NCI-H2107 treated with DMSO at 0.1 percent for 48 hours (cell line): Measurements from ENCODE around the gene CYP26A1.
A peak's percentile ranks its signal among the peaks of the same experiment; 100 is the strongest.
"Not testable (repeated sequence)": the region's sequence is repeated elsewhere in the genome, so short reads cannot be mapped to it uniquely, and the experiment has no call there.

ENCODE experiments used
- DNase-seq: peaks from one replicate; lab custom pipeline; 2025; ENCODE audit not compliant: unreplicated experiment; lab: John Stamatoyannopoulos, UW

Gene CYP26A1

GRCh38 chr10:93077860-93078337 lies 4.2 kb downstream of the CYP26A1 start:
- no peak for DNase-seq

DNA sequence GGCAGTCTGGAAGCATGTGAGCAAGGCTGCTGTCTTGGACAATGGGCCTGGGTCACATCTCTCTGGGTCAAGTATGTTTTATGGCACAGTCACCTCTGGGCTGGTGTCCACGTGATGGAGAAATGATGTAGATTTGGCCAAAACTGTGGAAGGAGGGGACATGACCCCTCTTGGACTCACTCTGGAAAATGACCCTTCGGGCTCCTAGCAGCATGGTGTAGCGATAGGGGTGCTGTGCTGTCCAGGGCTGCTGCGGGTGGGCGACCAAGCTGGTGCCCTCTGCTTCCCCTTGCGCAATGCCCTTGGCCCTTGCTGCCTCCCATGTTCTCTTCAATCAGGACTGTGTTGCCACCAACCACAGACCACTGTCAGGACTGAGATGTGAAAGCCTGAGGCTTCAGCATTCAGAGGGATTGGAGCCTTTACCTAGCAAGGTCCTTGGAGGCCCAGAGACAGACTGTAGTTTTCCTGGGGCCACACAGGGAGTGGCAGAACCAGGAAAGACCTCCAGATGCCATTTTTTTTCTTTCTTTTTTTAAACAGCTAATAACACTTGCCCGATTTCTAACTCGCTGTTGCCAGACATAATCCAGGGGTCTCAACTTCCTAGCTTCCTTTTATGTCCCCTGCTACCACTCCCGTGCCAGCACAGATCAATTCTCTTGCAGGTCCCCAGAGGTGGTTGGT lies 6.1 kb downstream of the CYP26A1 start:
- DNase-seq = no peak

GRCh38 chr10:93080350-93081046 lies 6.8 kb downstream of the CYP26A1 start:
- DNase-seq = peak; percentile 21

DNA sequence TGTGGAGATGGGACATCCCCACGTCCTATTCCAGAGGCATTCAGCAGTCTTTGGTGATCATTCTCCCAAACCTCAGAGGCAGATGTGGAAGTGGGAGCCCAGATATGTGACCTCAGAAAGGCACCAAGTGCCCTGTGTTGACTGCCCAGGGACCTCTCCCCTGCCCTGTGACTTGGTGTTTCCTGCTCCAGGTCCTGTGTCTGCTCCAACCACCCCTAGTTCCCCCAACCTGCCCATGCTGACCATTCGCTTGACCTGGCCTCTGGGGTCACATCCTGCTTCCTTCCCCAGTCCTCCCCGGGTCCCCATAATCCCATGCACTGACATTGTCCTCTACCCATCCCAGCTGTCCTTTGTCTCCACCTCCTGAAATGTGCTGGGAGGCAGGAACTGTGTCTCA lies 7.6 kb downstream of the CYP26A1 start:
- DNase-seq = no peak

DNA sequence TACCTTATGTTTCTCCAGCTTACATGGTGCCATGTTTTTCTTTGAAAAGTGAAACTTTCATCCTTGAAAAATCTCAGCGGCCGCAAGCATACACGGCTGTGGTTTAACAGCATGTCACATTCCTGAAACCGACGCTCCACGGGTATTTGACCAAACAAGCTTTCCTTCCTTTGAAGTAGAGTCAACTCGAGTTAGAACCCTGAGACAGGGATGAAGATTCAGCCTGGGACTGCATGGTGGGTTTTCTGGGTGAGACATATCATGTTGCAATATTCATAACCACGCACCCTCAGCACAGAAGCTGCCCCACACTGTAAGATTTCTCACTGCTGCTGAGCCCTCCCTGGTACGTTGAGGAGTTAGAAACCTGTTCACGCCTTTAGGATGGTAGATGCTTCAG lies 8.1 kb downstream of the CYP26A1 start:
- no peak for DNase-seq

GRCh38 chr10:93083743-93084539 lies 10.2 kb downstream of the CYP26A1 start:
- DNase-seq = no peak

GRCh38 chr10:93085272-93085859 lies 11.7 kb downstream of the CYP26A1 start:
- DNase-seq = no peak

DNA sequence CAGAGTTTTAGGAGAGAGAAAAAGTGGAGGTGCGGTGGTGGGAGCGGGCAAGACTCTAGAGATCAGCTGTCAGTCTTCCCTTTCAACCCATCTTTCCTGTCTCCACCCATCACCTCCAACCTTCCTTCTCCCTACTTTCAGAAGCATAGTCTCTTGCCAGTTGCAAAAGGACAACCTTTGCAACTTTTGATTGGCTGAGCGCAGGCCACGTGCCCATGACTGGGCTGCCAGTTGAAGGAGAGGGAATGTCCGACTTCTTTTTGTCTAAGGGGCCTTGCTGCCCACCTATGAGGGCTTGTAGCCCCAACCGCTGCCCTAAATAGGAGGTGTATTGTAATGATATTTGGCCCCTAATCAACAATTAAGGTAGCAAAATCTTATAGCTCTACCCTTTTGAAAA lies 12.6 kb downstream of the CYP26A1 start:
- DNase-seq = no peak

GRCh38 chr10:93087846-93088245 lies 14.2 kb downstream of the CYP26A1 start:
- no peak for DNase-seq

- no peak for DNase-seq
These were observed 14.8 kb downstream of the CYP26A1 start for GRCh38 chr10:93088466-93088865.

DNA sequence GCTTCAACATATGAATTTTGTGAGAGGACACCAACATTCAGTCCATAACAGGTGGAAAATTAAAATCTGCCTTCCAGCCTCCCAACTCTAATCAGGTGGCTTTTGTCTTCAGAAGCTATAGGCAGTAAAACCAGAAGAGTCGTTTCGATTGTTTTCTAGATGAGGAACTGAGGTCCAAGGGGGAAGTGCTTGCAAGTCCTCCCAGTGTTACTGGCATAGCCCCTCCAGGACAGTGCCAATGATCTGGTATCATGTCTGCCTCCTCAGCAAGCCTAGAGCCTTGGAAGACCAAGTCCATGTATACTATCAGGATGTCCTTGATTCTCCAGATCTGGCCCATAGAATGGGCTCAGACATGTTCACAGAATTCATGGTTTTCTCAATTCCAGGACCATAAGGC lies 16.9 kb downstream of the CYP26A1 start:
- DNase-seq = no peak

DNA sequence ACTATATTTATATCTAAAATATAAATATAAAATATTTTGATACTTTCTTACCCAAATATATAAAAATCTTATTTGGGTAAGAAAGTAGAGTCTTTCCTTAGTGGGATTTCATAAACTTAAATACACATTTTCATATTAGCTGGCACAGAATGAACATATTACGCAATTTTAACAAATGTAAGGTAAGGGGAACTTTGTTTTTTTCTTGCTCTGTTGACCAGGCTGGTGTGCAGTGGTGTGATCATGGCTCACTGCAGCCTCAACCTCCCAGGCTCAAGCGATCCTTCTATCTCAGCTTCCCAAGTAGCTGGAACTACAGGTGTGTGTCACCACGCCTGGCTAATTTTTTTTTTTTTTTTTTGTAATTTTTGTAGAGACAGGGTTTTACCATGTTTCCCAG lies 18.3 kb downstream of the CYP26A1 start:
- no peak for DNase-seq

DNA sequence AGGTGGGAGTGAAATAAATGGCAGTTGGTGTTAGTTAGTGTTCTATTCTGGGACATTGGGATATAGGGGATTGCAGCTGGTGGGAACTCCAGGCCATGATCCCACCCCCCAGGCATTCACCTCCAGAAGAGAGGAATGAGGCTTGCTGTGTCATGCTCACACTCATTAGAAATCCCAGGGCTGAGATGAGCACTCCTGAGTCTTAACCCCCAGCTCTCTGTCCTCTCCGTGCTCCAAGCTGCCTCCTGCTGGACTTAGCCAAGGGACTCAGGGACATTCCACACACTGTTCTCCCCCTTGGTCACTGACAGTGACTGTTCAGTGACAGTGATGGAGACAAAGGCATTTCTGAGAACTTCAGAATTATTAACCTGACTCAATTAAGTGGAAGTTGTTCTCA lies 21.5 kb downstream of the CYP26A1 start:
- DNase-seq = no peak

DNA sequence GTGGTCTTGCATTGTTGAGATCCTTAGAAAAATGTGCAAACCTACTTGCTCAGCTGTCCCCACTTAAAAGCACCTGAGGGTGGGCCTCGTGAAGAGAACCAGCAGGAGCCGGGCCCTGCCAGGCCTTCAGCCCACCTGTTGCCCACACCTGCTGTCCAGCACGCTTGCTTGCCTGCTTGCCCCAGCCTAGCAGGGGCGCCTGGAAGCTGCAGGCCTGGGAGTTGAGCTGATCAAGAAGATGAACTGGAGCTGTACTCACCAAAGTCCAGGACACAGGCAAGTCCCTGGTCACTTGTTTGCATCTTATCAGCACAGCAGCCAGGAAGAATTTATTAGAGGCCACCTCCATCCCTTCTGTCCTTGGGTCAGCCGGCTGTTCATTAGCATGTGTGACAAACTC lies 23.2 kb downstream of the CYP26A1 start:
- DNase-seq = no peak

DNA sequence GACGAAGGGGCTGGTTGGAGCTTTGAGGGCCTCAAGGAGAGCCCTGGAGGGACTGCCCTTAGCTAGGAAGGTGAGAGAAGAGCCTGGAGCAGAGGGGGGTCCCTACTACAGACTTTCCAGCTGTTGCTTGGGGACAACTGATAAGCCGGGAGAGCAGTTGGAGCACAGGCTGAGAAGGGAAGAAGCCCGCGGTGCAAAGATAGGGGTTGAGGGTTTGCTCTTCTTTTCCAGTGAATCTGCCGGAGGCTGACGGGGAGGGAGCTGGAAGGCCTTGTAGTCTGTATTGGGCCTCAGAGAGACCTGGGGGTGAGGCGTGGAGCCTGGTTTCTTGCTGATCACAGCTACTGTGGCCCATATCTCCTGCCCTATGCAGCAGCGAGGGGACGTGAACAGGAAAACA lies 23.7 kb downstream of the CYP26A1 start:
- no peak for DNase-seq

DNA sequence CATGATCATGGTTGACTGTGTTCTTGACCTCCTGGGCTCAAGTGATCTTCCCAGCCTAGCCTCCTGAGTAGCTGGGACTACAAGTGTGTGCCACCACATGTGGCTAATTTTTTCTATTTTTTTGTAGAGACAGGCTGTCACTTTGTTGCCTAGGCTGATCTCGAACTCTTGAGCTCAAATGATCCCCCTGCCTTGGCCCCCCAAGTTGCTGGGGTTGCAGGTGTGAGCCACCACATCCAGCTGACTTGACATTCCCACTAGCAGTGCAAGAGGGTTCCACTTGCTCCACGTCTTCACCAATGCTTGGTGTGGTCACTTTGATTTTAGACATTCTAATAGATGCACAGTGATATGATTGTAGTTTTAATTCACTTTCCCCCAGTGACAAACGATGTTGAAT lies 25.1 kb downstream of the CYP26A1 start:
- no peak for DNase-seq

- no peak for DNase-seq
These were observed 26.0 kb downstream of the CYP26A1 start for GRCh38 chr10:93099670-93100069.

DNA sequence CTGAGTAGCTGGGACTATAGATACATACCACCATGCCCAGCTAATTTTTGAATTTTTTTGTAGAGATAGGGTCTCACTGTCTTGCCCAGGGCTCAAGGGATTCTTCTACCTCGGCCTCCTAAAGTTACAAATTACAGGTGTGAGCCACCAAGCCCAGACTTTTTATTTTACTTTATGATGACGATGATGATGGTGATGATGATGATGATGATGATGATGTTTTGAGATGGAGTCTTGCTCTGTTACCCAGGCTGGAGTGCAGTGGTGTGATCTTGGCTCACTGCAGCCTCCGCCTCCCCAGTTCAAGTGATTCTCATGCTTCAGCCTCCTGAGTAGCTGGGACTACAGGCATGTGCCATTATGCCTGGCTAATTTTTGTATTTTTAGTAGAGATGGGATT lies 27.5 kb downstream of the CYP26A1 start:
- DNase-seq = not testable (repeated sequence)

- no peak for DNase-seq
These were observed 30.3 kb downstream of the CYP26A1 start for GRCh38 chr10:93103953-93104352.

DNA sequence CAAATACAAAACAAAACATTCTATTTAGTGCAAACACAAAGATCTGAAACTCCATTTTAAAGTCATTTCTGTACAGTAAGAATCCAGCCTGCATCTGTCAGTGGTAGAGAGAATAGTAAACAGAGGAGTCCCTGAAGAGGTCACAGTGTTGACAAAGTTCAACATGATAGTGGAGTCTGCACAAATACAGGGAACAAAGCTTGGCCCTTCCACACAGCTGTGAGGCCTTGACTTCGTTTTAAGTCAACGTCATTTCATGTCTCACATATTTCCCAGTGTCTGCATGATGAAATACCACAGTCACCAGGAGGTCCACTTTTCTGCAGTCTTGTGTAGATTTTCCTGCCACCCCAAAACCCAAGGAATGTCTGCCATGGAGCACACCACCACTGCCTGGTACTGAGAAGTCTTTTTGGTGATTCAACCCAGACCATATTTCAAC lies 33.0 kb downstream of the CYP26A1 start:
- no peak for DNase-seq

DNA sequence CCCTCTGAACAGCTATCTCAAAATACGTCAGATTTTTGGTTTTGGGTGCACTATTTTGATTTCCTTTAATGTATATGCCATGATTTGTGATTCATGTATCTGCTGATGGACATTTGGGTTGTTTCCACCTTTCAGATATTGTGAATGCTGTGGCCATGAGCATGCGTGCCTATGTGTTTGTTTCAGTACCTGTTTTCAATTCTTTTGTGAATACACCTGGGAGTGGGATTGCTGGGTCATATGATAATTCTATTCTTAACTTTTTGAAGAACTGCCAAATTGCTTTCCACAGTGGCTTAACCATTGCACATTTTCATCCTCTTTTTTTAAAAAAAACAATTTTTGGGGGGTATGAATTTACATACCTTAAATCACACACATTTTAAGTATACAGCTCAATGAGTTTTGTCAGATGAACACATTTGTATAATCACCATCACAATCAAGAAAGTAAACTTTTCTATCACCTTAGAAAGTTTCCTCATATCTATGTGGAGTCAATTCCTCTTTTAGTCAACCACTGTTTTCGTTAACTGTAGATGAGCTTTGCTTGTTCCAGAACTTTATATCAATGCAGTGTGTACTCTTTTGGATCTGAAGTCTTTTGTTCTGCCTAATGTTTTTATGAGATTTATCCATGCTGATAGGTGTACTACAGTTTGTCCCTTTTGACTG lies 36.9 kb downstream of the CYP26A1 start:
- no peak for DNase-seq
